DMS 273 (cell line): ENCODE results near the gene IL4I1.

Source experiments
- DNase-seq: peaks from one replicate; lab custom pipeline; 2025; ENCODE audit not compliant: unreplicated experiment; lab: John Stamatoyannopoulos, UW

Gene IL4I1

GRCh38 chr19:49853852-49854377 lies 42.8 kb downstream of the IL4I1 start:
- no peak for DNase-seq

GRCh38 chr19:49852631-49853126 lies 44.0 kb downstream of the IL4I1 start:
- no peak for DNase-seq

GRCh38 chr19:49851456-49852259 lies 45.0 kb downstream of the IL4I1 start:
- peak; percentile 76 for DNase-seq

- peak; percentile 96 for DNase-seq
Measured at GRCh38 chr19:49850487-49851342, 46.0 kb downstream of the IL4I1 start, which contains the start of gene PTOV1. TSS of gene PTOV1 (plus strand) at chr19:49851159.

- no peak for DNase-seq
Measured at GRCh38 chr19:49850221-49850486, 46.5 kb downstream of the IL4I1 start.

- peak; percentile 25 for DNase-seq
Measured at GRCh38 chr19:49849433-49850220, 47.1 kb downstream of the IL4I1 start.

GRCh38 chr19:49848938-49849337 lies 47.7 kb downstream of the IL4I1 start:
- no peak for DNase-seq

GRCh38 chr19:49847731-49848696 lies 48.7 kb downstream of the IL4I1 start:
- DNase-seq: no peak

- DNase-seq: no peak
Measured at GRCh38 chr19:49846408-49846807, 50.3 kb downstream of the IL4I1 start.

- peak; percentile 41 for DNase-seq
Measured at GRCh38 chr19:49845414-49845813, 51.3 kb downstream of the IL4I1 start.

- no peak for DNase-seq
Measured at GRCh38 chr19:49844138-49845095, 52.3 kb downstream of the IL4I1 start.

GRCh38 chr19:49843265-49843664 lies 53.4 kb downstream of the IL4I1 start:
- DNase-seq: no peak

GRCh38 chr19:49840736-49841249 lies 55.9 kb downstream of the IL4I1 start:
- DNase-seq: peak; percentile 21

- no peak for DNase-seq
Measured at GRCh38 chr19:49840321-49840720, 56.4 kb downstream of the IL4I1 start.

- no peak for DNase-seq
Measured at GRCh38 chr19:49839713-49840112, 57.0 kb downstream of the IL4I1 start.
